Naive thymus-derived CD4-positive, alpha-beta T cell (primary cell): ENCODE measurements around the gene RGS10. TPM values are rescaled to one million over a fixed set of nuclear protein-coding genes. Genes with fewer than 3 reads are reported as not detected.
A peak's percentile ranks its signal among the peaks of the same experiment; 100 is the strongest.

ENCODE experiments used
- ATAC-seq: fragments of 150-1000 bp; cut with Tn5 transposase; 2 replicates; pipeline ENCODE4 v1.10.0; 2021; ENCODE audit warnings: mild to moderate bottlenecking, moderate library complexity
- CTCF ChIA-PET: fragments of 350-600 bp; sonication (Branson Sonifier 250); formaldehyde crosslinking; loops from one replicate; lab custom pipeline; 2021; ENCODE audit warnings: antibody characterized with exemption; lab: Charles Lee
- POLR2A ChIA-PET: fragments of 350-600 bp; sonication (Branson Sonifier 250); formaldehyde crosslinking; loops from one replicate; lab custom pipeline; 2021; ENCODE audit warnings: antibody characterized with exemption, inconsistent platforms; lab: Charles Lee
- DNase-seq, 9 donors: peaks; one replicate each; pipeline versions ENCODE4 v3.0.0 to v3.0.0-alpha.2; 2020 to 2022; ENCODE audit warnings: mixed read lengths in 1 of 9
- H3K27ac ChIP-seq: one replicate; pipeline ENCODE4 v1.7.0; 2013; ENCODE audit warnings: mild to moderate bottlenecking, low read depth, low read length, moderate library complexity
- H3K27me3 ChIP-seq, 2 donors: one replicate each; pipeline ENCODE4 v1.7.0; 2013; ENCODE audit warnings: low read length in 2 of 2, mild to moderate bottlenecking in 2 of 2, moderate library complexity in 2 of 2; ENCODE audit not compliant: control insufficient read depth in 2 of 2, insufficient read depth in 2 of 2
- H3K36me3 ChIP-seq, 3 experiments: 1 replicate in 2 of 3; 2 replicates in 1 of 3; pipeline ENCODE4 v1.7.0; 2013; ENCODE audit warnings: low read length in 3 of 3, mild to moderate bottlenecking in 3 of 3, moderate library complexity in 1 of 3; ENCODE audit not compliant: insufficient read depth in 3 of 3, control insufficient read depth in 2 of 3
- H3K4me1 ChIP-seq, 2 donors: one replicate each; pipeline ENCODE4 v1.7.0; 2013; ENCODE audit warnings: low read length in 2 of 2, mild to moderate bottlenecking in 2 of 2, moderate library complexity in 1 of 2; ENCODE audit not compliant: control insufficient read depth in 2 of 2, insufficient read depth in 2 of 2
- H3K4me3 ChIP-seq: 2 replicates; pipeline ENCODE4 v1.7.0; 2013; ENCODE audit warnings: mild to moderate bottlenecking, low read length
- H3K9me3 ChIP-seq, 3 experiments: 1 replicate in 2 of 3; 2 replicates in 1 of 3; pipeline ENCODE4 v1.7.0; 2013; ENCODE audit warnings: low read length in 3 of 3; ENCODE audit not compliant: control insufficient read depth in 2 of 3
- H3K27ac Mint-ChIP-seq, 9 donors: one replicate each; pipeline ENCODE4 v1.8.0; 2020 to 2022; ENCODE audit warnings: mixed read lengths in 9 of 9, mild to moderate bottlenecking in 8 of 9, moderate library complexity in 5 of 9, inconsistent platforms in 2 of 9
- H3K27me3 Mint-ChIP-seq, 5 donors: one replicate each; pipeline ENCODE4 v1.8.0; 2021 to 2022; ENCODE audit warnings: mixed read lengths in 5 of 5, mild to moderate bottlenecking in 1 of 5
- H3K36me3 Mint-ChIP-seq, 5 donors: one replicate each; pipeline ENCODE4 v1.8.0; 2020 to 2022; ENCODE audit warnings: mixed read lengths in 5 of 5, mild to moderate bottlenecking in 3 of 5, inconsistent platforms in 1 of 5
- H3K4me1 Mint-ChIP-seq, 7 donors: one replicate each; pipeline ENCODE4 v1.8.0; 2020 to 2022; ENCODE audit warnings: mixed read lengths in 7 of 7, mild to moderate bottlenecking in 3 of 7, inconsistent platforms in 1 of 7
- H3K4me3 Mint-ChIP-seq, 10 donors: one replicate each; pipeline ENCODE4 v1.8.0; 2020 to 2022; ENCODE audit warnings: mild to moderate bottlenecking in 10 of 10, mixed read lengths in 10 of 10, moderate library complexity in 6 of 10, inconsistent platforms in 2 of 10
- H3K9me3 Mint-ChIP-seq, 11 donors: one replicate each; pipeline ENCODE4 v1.8.0; 2020 to 2022; ENCODE audit warnings: mixed read lengths in 11 of 11, mild to moderate bottlenecking in 4 of 11, inconsistent platforms in 1 of 11, moderate library complexity in 1 of 11
- intact Hi-C, 2 donors: fragments of 100-400 bp; cut with micrococcal nuclease; formaldehyde crosslinking; loops; one replicate each; pipeline ENCODE4 v1.15.1; 2023
- polyA plus RNA-seq, 2 donors: library from polyadenylated mRNA; unstranded; fragments of 300-500 nt; fragmentation: Illumina TruSeq; gene quantifications; one replicate each; pipeline ENCODE4 v1.2.3, GENCODE V29; 2021
- total RNA-seq, 6 experiments: library from RNA in 5 of 6; stranded (reverse) in 5 of 6; gene quantifications; 1 replicate in 5 of 6; 2 replicates in 1 of 6; pipeline ENCODE4 v1.2.3 and lab custom pipeline; 2021 to 2026

The RGS10 gene
- total and polyA plus RNA-seq, 7 experiments from 2014 or later, result 89.5 to 462 (median 188) TPM

GRCh38 chr10:119514819-119515218 lies 27.7 kb downstream of the RGS10 start:
- H3K9me3 Mint-ChIP-seq, result peaks cover 0 to 2% (median 0%) of the 10 kb centered on the region in 11 donors
- Histone ChIP-seq H3K4me3 (no peak overlapping the region), H3K9me3 (no peaks in the 10 kb centered on the region), H3K27ac (peak overlapping the region; percentile 81), H3K27me3 (no peaks in the 10 kb centered on the region), H3K36me3 (peaks cover 0 to 57% (median 32%) of the 10 kb centered on the region in 3 experiments), H3K4me1 (peaks cover 33 to 82% of the 10 kb centered on the region in 2 donors)
- peaks cover 9 to 41% (median 30%) of the 10 kb centered on the region in 5 donors for H3K36me3 Mint-ChIP-seq
- ChIA-PET CTCF (no interaction called here), POLR2A (interaction anchor here (1.9 to 11.3 kb wide), 3 partner anchors 12 to 27 kb away, joined by 5 to 160 read pairs (median 129); partner anchors contain the start of gene RGS10)
- intact Hi-C loops, result no loop called here
- no peaks in the 10 kb centered on the region for H3K27me3 Mint-ChIP-seq
- H3K4me1 Mint-ChIP-seq, result peaks cover 54 to 84% (median 75%) of the 10 kb centered on the region in 7 donors
- ATAC-seq (no peak), DNase-seq (no peak)
- peak overlapping the region in 8 of 9 donors; percentile 88 to 98 (median 94) for H3K27ac Mint-ChIP-seq
- H3K4me3 Mint-ChIP-seq, result peak overlapping the region in 3 of 10 donors; percentile 58 to 88 (median 75)

- ChIA-PET POLR2A (interaction anchor here (0.6 to 11.3 kb wide), 4 partner anchors 9 to 27 kb away, joined by 3 to 160 read pairs (median 6); partner anchors contain the start of gene RGS10), CTCF (interaction anchor here (0.8 to 1.2 kb wide), 3 partner anchors 19 to 326 kb away, joined by 3 to 4 read pairs (median 3); no protein-coding TSS in a partner anchor)
- H3K27me3 ChIP-seq, result no peaks in the 10 kb centered on the region
- peaks cover 16 to 65% of the 10 kb centered on the region in 2 donors for H3K4me1 ChIP-seq
- Mint-ChIP-seq H3K9me3 (no peaks in the 10 kb centered on the region), H3K27ac (peak overlapping the region; percentile 52 to 95 (median 87)), H3K4me3 (peak overlapping the region in 9 of 10 donors; percentile 1 to 74 (median 60)), H3K4me1 (peaks cover 32 to 80% (median 69%) of the 10 kb centered on the region in 7 donors), H3K27me3 (no peaks in the 10 kb centered on the region), H3K36me3 (peaks cover 9 to 42% (median 31%) of the 10 kb centered on the region in 5 donors)
- intact Hi-C loops, result no loop called here
- no peak for ATAC-seq
- H3K9me3 ChIP-seq, result no peaks in the 10 kb centered on the region
- DNase-seq, result no peak
- H3K27ac ChIP-seq, result peak overlapping the region; percentile 53
- no peak overlapping the region for H3K4me3 ChIP-seq
- H3K36me3 ChIP-seq, result peaks cover 0 to 68% (median 35%) of the 10 kb centered on the region in 3 experiments
Observed at GRCh38 chr10:119511828-119512515, 30.5 kb downstream of the RGS10 start.

GRCh38 chr10:119509909-119510451 lies 32.5 kb downstream of the RGS10 start:
- intact Hi-C loops, result loop anchor here in 1 of 2 donors (10.0 kb wide), 1 partner anchor 815 kb away; no protein-coding TSS in a partner anchor
- H3K4me1 Mint-ChIP-seq, result peaks cover 32 to 80% (median 68%) of the 10 kb centered on the region in 7 donors
- peak overlapping the region in 8 of 10 donors; percentile 18 to 69 (median 52) for H3K4me3 Mint-ChIP-seq
- Histone ChIP-seq H3K4me3 (no peak overlapping the region), H3K9me3 (no peaks in the 10 kb centered on the region), H3K27me3 (no peaks in the 10 kb centered on the region), H3K36me3 (peaks cover 0 to 59% (median 33%) of the 10 kb centered on the region in 3 experiments), H3K4me1 (peaks cover 0 to 66% of the 10 kb centered on the region in 2 donors), H3K27ac (peak overlapping the region; percentile 51)
- ATAC-seq (no peak), DNase-seq (no peak)
- peak overlapping the region; percentile 0 to 95 (median 86) for H3K27ac Mint-ChIP-seq
- ChIA-PET POLR2A (interaction anchor here (0.9 to 11.3 kb wide), 4 partner anchors 10 to 29 kb away, joined by 3 to 160 read pairs (median 4); partner anchors contain the start of gene RGS10), CTCF (interaction anchor here (1.0 kb wide), 1 partner anchor 33 kb away, joined by 4 read pairs; the partner anchor contains the start of gene RGS10)
- H3K27me3 Mint-ChIP-seq, result no peaks in the 10 kb centered on the region
- H3K36me3 Mint-ChIP-seq, result peaks cover 9 to 42% (median 38%) of the 10 kb centered on the region in 5 donors
- H3K9me3 Mint-ChIP-seq, result peaks cover 0 to 1% (median 0%) of the 10 kb centered on the region in 11 donors

- Histone ChIP-seq H3K4me3 (no peak overlapping the region), H3K36me3 (peaks cover 4 to 41% (median 23%) of the 10 kb centered on the region in 3 experiments), H3K27ac (peak overlapping the region; percentile 98), H3K9me3 (no peaks in the 10 kb centered on the region), H3K4me1 (peaks cover 18 to 81% of the 10 kb centered on the region in 2 donors), H3K27me3 (no peaks in the 10 kb centered on the region)
- Mint-ChIP-seq H3K27ac (peak overlapping the region in 8 of 9 donors; percentile 91 to 100 (median 99)), H3K4me1 (peaks cover 47 to 98% (median 87%) of the 10 kb centered on the region in 7 donors), H3K36me3 (peaks cover 16 to 54% (median 40%) of the 10 kb centered on the region in 5 donors), H3K4me3 (peak overlapping the region in 9 of 10 donors; percentile 39 to 80 (median 58)), H3K9me3 (peaks cover 0 to 4% (median 0%) of the 10 kb centered on the region in 11 donors), H3K27me3 (no peaks in the 10 kb centered on the region)
- intact Hi-C loops, result loop anchor here in 1 of 2 donors (10.0 kb wide), 1 partner anchor 812 kb away; no protein-coding TSS in a partner anchor
- ChIA-PET CTCF (no interaction called here), POLR2A (interaction anchor here (0.6 to 12.5 kb wide), 3 partner anchors 10 to 33 kb away, joined by 3 to 169 read pairs (median 129); partner anchors contain the start of gene RGS10)
- DNase-seq (no peak), ATAC-seq (no peak)
Observed at GRCh38 chr10:119507115-119507514, 35.4 kb downstream of the RGS10 start.

GRCh38 chr10:119505588-119506315 lies 36.8 kb downstream of the RGS10 start:
- DNase-seq (peak in 6 of 9 donors; percentile 49 to 56 (median 54)), ATAC-seq (no peak)
- Histone ChIP-seq H3K27me3 (no peaks in the 10 kb centered on the region), H3K4me1 (peaks cover 30 to 79% of the 10 kb centered on the region in 2 donors), H3K36me3 (peaks cover 4 to 27% (median 12%) of the 10 kb centered on the region in 3 experiments), H3K9me3 (no peaks in the 10 kb centered on the region), H3K4me3 (peak overlapping the region; percentile 40), H3K27ac (peak overlapping the region; percentile 98)
- Mint-ChIP-seq H3K9me3 (peaks cover 0 to 4% (median 0%) of the 10 kb centered on the region in 11 donors), H3K4me1 (peaks cover 45 to 97% (median 85%) of the 10 kb centered on the region in 7 donors), H3K27ac (peak overlapping the region; percentile 46 to 100 (median 99)), H3K36me3 (peaks cover 11 to 50% (median 29%) of the 10 kb centered on the region in 5 donors), H3K27me3 (no peaks in the 10 kb centered on the region), H3K4me3 (peak overlapping the region in 9 of 10 donors; percentile 70 to 89 (median 78))
- intact Hi-C loops, result loop anchor here in 1 of 2 donors (10.0 kb wide), 1 partner anchor 811 kb away; no protein-coding TSS in a partner anchor
- ChIA-PET POLR2A (interaction anchor here (0.6 to 12.5 kb wide), 10 partner anchors 8 to 34 kb away, joined by 3 to 169 read pairs (median 5); partner anchors contain the start of gene RGS10), CTCF (interaction anchor here (0.6 to 2.1 kb wide), 2 partner anchors 37 to 299 kb away, joined by 3 to 12 read pairs; partner anchors contain the start of gene RGS10)
